Activated CD4-positive, alpha-beta T cell treated with anti-CD3 and anti-CD28 coated beads, Interleukin-2, amount 10 ng/mL, durations not matched to agents 7 days and 5 days (primary cell): Measurements from ENCODE around the gene PPP6R3. TPM values are rescaled to one million over a fixed set of nuclear protein-coding genes. Genes with fewer than 3 reads are reported as not detected.
A peak's percentile ranks its signal among the peaks of the same experiment; 100 is the strongest.

ENCODE experiments used
- CTCF ChIA-PET: fragments of 350-600 bp; sonication (Branson Sonifier 250); formaldehyde crosslinking; loops from one replicate; lab custom pipeline; 2021; ENCODE audit warnings: antibody characterized with exemption; lab: Charles Lee
- POLR2A ChIA-PET: fragments of 350-600 bp; sonication (Branson Sonifier 250); formaldehyde crosslinking; loops from one replicate; lab custom pipeline; 2021; ENCODE audit warnings: antibody characterized with exemption; lab: Charles Lee
- DNase-seq: peaks from one replicate; pipeline ENCODE4 v3.0.0-alpha.2; 2020
- H3K27ac Mint-ChIP-seq: one replicate; pipeline ENCODE4 v1.8.0; 2021; ENCODE audit warnings: mild to moderate bottlenecking, moderate library complexity, mixed read lengths
- H3K27me3 Mint-ChIP-seq: one replicate; pipeline ENCODE4 v1.8.0; 2021; ENCODE audit warnings: mixed read lengths
- H3K36me3 Mint-ChIP-seq: one replicate; pipeline ENCODE4 v1.8.0; 2021; ENCODE audit warnings: low read depth, mixed read lengths
- H3K4me1 Mint-ChIP-seq: one replicate; pipeline ENCODE4 v1.8.0; 2021; ENCODE audit warnings: mixed read lengths
- H3K4me3 Mint-ChIP-seq: one replicate; pipeline ENCODE4 v1.8.0; 2021; ENCODE audit warnings: mild to moderate bottlenecking, moderate library complexity, mixed read lengths
- H3K9me3 Mint-ChIP-seq: one replicate; pipeline ENCODE4 v1.8.0; 2021; ENCODE audit warnings: mixed read lengths
- total RNA-seq, 2 experiments: library from RNA; stranded (reverse); gene quantifications; one replicate each; pipeline ENCODE4 v1.2.3, GENCODE V29; 2021

The PPP6R3 gene
- total RNA-seq, 2 experiments from 2014 or later, result 114 to 124 TPM

- Mint-ChIP-seq H3K4me3 (no peak overlapping the region), H3K36me3 (peaks cover 3% of the 10 kb centered on the region), H3K9me3 (no peaks in the 10 kb centered on the region), H3K27me3 (no peaks in the 10 kb centered on the region), H3K27ac (no peak overlapping the region), H3K4me1 (peaks cover 42% of the 10 kb centered on the region)
- ChIA-PET POLR2A (no interaction called here), CTCF (no interaction called here)
- DNase-seq, result no peak
These were observed 37.2 kb downstream of the PPP6R3 start for GRCh38 chr11:68497761-68498160.

GRCh38 chr11:68498321-68498720 lies 37.8 kb downstream of the PPP6R3 start:
- H3K4me1 Mint-ChIP-seq, result peaks cover 42% of the 10 kb centered on the region
- no peaks in the 10 kb centered on the region for H3K27me3 Mint-ChIP-seq
- no peak overlapping the region for H3K27ac Mint-ChIP-seq
- no peaks in the 10 kb centered on the region for H3K9me3 Mint-ChIP-seq
- H3K36me3 Mint-ChIP-seq, result no peaks in the 10 kb centered on the region
- H3K4me3 Mint-ChIP-seq, result no peak overlapping the region
- DNase-seq, result no peak
- ChIA-PET POLR2A (no interaction called here), CTCF (no interaction called here)

- CTCF ChIA-PET, result interaction anchor here (0.7 kb wide), 1 partner anchor 11 kb away, joined by 3 read pairs; no protein-coding TSS in a partner anchor
- Mint-ChIP-seq H3K4me1 (peaks cover 48% of the 10 kb centered on the region), H3K27ac (no peak overlapping the region), H3K27me3 (no peaks in the 10 kb centered on the region), H3K36me3 (no peaks in the 10 kb centered on the region), H3K9me3 (no peaks in the 10 kb centered on the region), H3K4me3 (no peak overlapping the region)
- POLR2A ChIA-PET, result no interaction called here
- no peak for DNase-seq
These were observed 38.6 kb downstream of the PPP6R3 start for GRCh38 chr11:68498903-68499883.

- peaks cover 49% of the 10 kb centered on the region for H3K4me1 Mint-ChIP-seq
- CTCF ChIA-PET, result no interaction called here
These were observed 39.7 kb downstream of the PPP6R3 start for GRCh38 chr11:68500206-68500605.

GRCh38 chr11:68501813-68502212 lies 41.3 kb downstream of the PPP6R3 start:
- H3K27me3 Mint-ChIP-seq, result no peaks in the 10 kb centered on the region
- no peak overlapping the region for H3K4me3 Mint-ChIP-seq
- peaks cover 3% of the 10 kb centered on the region for H3K36me3 Mint-ChIP-seq
- H3K4me1 Mint-ChIP-seq, result peaks cover 52% of the 10 kb centered on the region
- DNase-seq, result no peak
- ChIA-PET CTCF (no interaction called here), POLR2A (no interaction called here)
- H3K27ac Mint-ChIP-seq, result no peak overlapping the region
- H3K9me3 Mint-ChIP-seq, result no peaks in the 10 kb centered on the region

More at GRCh38 chr11:68500206-68500605, 39.7 kb downstream of the PPP6R3 start:
- Mint-ChIP-seq H3K36me3 (no peaks in the 10 kb centered on the region), H3K27ac (no peak overlapping the region), H3K27me3 (no peaks in the 10 kb centered on the region), H3K4me3 (no peak overlapping the region), H3K9me3 (no peaks in the 10 kb centered on the region)
- DNase-seq, result no peak
- POLR2A ChIA-PET, result no interaction called here

GRCh38 chr11:68503251-68503687 lies 42.7 kb downstream of the PPP6R3 start:
- ChIA-PET POLR2A (no interaction called here), CTCF (no interaction called here)
- H3K4me3 Mint-ChIP-seq, result no peak overlapping the region
- peaks cover 11% of the 10 kb centered on the region for H3K36me3 Mint-ChIP-seq
- H3K27ac Mint-ChIP-seq, result peak overlapping the region; percentile 60
- no peaks in the 10 kb centered on the region for H3K27me3 Mint-ChIP-seq
- H3K9me3 Mint-ChIP-seq, result no peaks in the 10 kb centered on the region
- H3K4me1 Mint-ChIP-seq, result peaks cover 56% of the 10 kb centered on the region
- DNase-seq, result no peak

- no peak for DNase-seq
- Mint-ChIP-seq H3K4me1 (peaks cover 59% of the 10 kb centered on the region), H3K36me3 (peaks cover 11% of the 10 kb centered on the region), H3K27me3 (no peaks in the 10 kb centered on the region), H3K4me3 (no peak overlapping the region), H3K9me3 (no peaks in the 10 kb centered on the region), H3K27ac (no peak overlapping the region)
- ChIA-PET POLR2A (no interaction called here), CTCF (interaction anchor here (0.6 kb wide), 2 partner anchors 97 to 1335 kb away, joined by 3 read pairs; no protein-coding TSS in a partner anchor)
These were observed 43.2 kb downstream of the PPP6R3 start for GRCh38 chr11:68503792-68504191.

GRCh38 chr11:68504432-68505066 lies 44.0 kb downstream of the PPP6R3 start:
- peaks cover 59% of the 10 kb centered on the region for H3K4me1 Mint-ChIP-seq
- H3K27ac Mint-ChIP-seq, result no peak overlapping the region
- no peaks in the 10 kb centered on the region for H3K9me3 Mint-ChIP-seq
- ChIA-PET CTCF (interaction anchor here (0.6 to 2.5 kb wide), 2 partner anchors 19 to 1336 kb away, joined by 3 to 8 read pairs; no protein-coding TSS in a partner anchor), POLR2A (no interaction called here)
- no peak overlapping the region for H3K4me3 Mint-ChIP-seq
- no peaks in the 10 kb centered on the region for H3K27me3 Mint-ChIP-seq
- peaks cover 11% of the 10 kb centered on the region for H3K36me3 Mint-ChIP-seq
- no peak for DNase-seq

GRCh38 chr11:68505596-68505995 lies 45.0 kb downstream of the PPP6R3 start:
- Mint-ChIP-seq H3K9me3 (no peaks in the 10 kb centered on the region), H3K27ac (no peak overlapping the region), H3K27me3 (no peaks in the 10 kb centered on the region), H3K4me1 (peaks cover 56% of the 10 kb centered on the region), H3K4me3 (no peak overlapping the region), H3K36me3 (peaks cover 15% of the 10 kb centered on the region)
- ChIA-PET CTCF (interaction anchor here (2.5 kb wide), 1 partner anchor 18 kb away, joined by 8 read pairs; no protein-coding TSS in a partner anchor), POLR2A (no interaction called here)
- DNase-seq, result no peak

GRCh38 chr11:68506908-68507307 lies 46.4 kb downstream of the PPP6R3 start:
- no peak overlapping the region for H3K4me3 Mint-ChIP-seq
- DNase-seq, result no peak
- H3K27ac Mint-ChIP-seq, result no peak overlapping the region
- POLR2A ChIA-PET, result no interaction called here
- CTCF ChIA-PET, result interaction anchor here (0.6 to 2.5 kb wide), 3 partner anchors 17 to 1850 kb away, joined by 3 to 8 read pairs (median 4); no protein-coding TSS in a partner anchor
- H3K27me3 Mint-ChIP-seq, result no peaks in the 10 kb centered on the region
- H3K4me1 Mint-ChIP-seq, result peaks cover 54% of the 10 kb centered on the region
- H3K36me3 Mint-ChIP-seq, result peaks cover 20% of the 10 kb centered on the region
- H3K9me3 Mint-ChIP-seq, result no peaks in the 10 kb centered on the region

GRCh38 chr11:68508425-68508824 lies 47.9 kb downstream of the PPP6R3 start:
- ChIA-PET POLR2A (no interaction called here), CTCF (interaction anchor here (1.1 kb wide), 1 partner anchor 20 kb away, joined by 3 read pairs; no protein-coding TSS in a partner anchor)
- no peaks in the 10 kb centered on the region for H3K9me3 Mint-ChIP-seq
- peaks cover 52% of the 10 kb centered on the region for H3K4me1 Mint-ChIP-seq
- no peak overlapping the region for H3K4me3 Mint-ChIP-seq
- peaks cover 27% of the 10 kb centered on the region for H3K36me3 Mint-ChIP-seq
- no peaks in the 10 kb centered on the region for H3K27me3 Mint-ChIP-seq
- no peak overlapping the region for H3K27ac Mint-ChIP-seq
- DNase-seq, result no peak

GRCh38 chr11:68509066-68509465 lies 48.5 kb downstream of the PPP6R3 start:
- H3K4me1 Mint-ChIP-seq, result peaks cover 48% of the 10 kb centered on the region
- no peak overlapping the region for H3K27ac Mint-ChIP-seq
- H3K27me3 Mint-ChIP-seq, result no peaks in the 10 kb centered on the region
- ChIA-PET CTCF (interaction anchor here (0.6 to 1.7 kb wide), 6 partner anchors 9 to 490 kb away, joined by 3 to 4 read pairs (median 3); no protein-coding TSS in a partner anchor), POLR2A (no interaction called here)
- no peak for DNase-seq
- H3K4me3 Mint-ChIP-seq, result no peak overlapping the region
- H3K9me3 Mint-ChIP-seq, result no peaks in the 10 kb centered on the region
- H3K36me3 Mint-ChIP-seq, result peaks cover 31% of the 10 kb centered on the region
